Panc1 (cell line): Measurements from ENCODE around the gene RFTN1. TPM values are rescaled to one million over a fixed set of nuclear protein-coding genes. Genes with fewer than 3 reads are reported as not detected.

Experiments used
- ATAC-seq: fragments of 200-7000 bp; cut with Tn5 transposase; 2 replicates; pipeline ENCODE4 v1.9.1; 2020; ENCODE audit warnings: mild to moderate bottlenecking, moderate library complexity
- BruUV-seq: library from RNA; stranded (reverse); fragments of 400-500 nt; replicated peaks from 2 replicates; lab custom pipeline; 2021; lab: Mats Ljungman, UMichigan
- CTCF ChIA-PET: fragments of 300-600 bp; sonication (Branson Sonifier 250); formaldehyde crosslinking; loops from one replicate; lab custom pipeline; 2022; ENCODE audit warnings: antibody characterized with exemption; lab: Charles Lee
- POLR2A ChIA-PET: fragments of 300-600 bp; sonication (Branson Sonifier 250); formaldehyde crosslinking; loops from one replicate; lab custom pipeline; 2022; ENCODE audit warnings: antibody characterized with exemption; lab: Charles Lee
- DNase-seq: peaks from one replicate; pipeline ENCODE4 v3.0.0-alpha.2; 2010; ENCODE audit warnings: low read depth, low spot score
- H3K27ac ChIP-seq: 2 replicates; pipeline ENCODE4 v1.5.1; 2011; ENCODE audit warnings: mild to moderate bottlenecking, low read length, inconsistent platforms
- H3K27me3 ChIP-seq: fragments of 200-500 bp; sonication (Bioruptor generic); 2 replicates; pipeline ENCODE4 v1.6.0; 2014; ENCODE audit warnings: low read length, inconsistent platforms; ENCODE audit not compliant: control insufficient read depth, insufficient read depth
- H3K36me3 ChIP-seq: fragments of 200-500 bp; sonication (Bioruptor generic); 2 replicates; pipeline ENCODE4 v1.5.1; 2014; ENCODE audit warnings: inconsistent platforms, mild to moderate bottlenecking, low read length, moderate library complexity; ENCODE audit not compliant: control insufficient read depth, insufficient read depth
- H3K4me1 ChIP-seq: 2 replicates; pipeline ENCODE4 v1.5.1; 2011; ENCODE audit warnings: inconsistent platforms, mild to moderate bottlenecking, low read length, moderate library complexity; ENCODE audit not compliant: control insufficient read depth, insufficient read depth
- H3K4me3 ChIP-seq, 2 experiments: 2 replicates each; pipeline ENCODE4 v1.5.1; 2011 to 2012; ENCODE audit warnings: low read depth in 2 of 2, low read length in 2 of 2, mild to moderate bottlenecking in 2 of 2, inconsistent platforms in 1 of 2, moderate library complexity in 1 of 2
- H3K9me3 ChIP-seq: fragments of 200-500 bp; sonication (Bioruptor generic); 2 replicates; pipeline ENCODE4 v1.5.1; 2014; ENCODE audit warnings: low read depth, mild to moderate bottlenecking, inconsistent platforms, low read length, moderate library complexity; ENCODE audit not compliant: control insufficient read depth, insufficient read depth
- POLR2AphosphoS5 ChIP-seq: IDR thresholded peaks from 2 replicates; pipeline ENCODE4 v1.6.1; 2012; ENCODE audit warnings: mild to moderate bottlenecking, low read depth, low read length, moderate library complexity
- REST ChIP-seq, 2 experiments: IDR thresholded peaks; 2 replicates each; pipeline ENCODE4 v1.6.1; 2011 to 2012; ENCODE audit warnings: low read depth in 2 of 2, control low read depth in 1 of 2, low read length in 1 of 2, mild to moderate bottlenecking in 1 of 2, moderate library complexity in 1 of 2; ENCODE audit not compliant: insufficient read depth in 1 of 2
- SIN3A ChIP-seq: IDR thresholded peaks from 2 replicates; pipeline ENCODE4 v1.6.1; 2012; ENCODE audit warnings: low read depth, mild to moderate bottlenecking, low read length, moderate library complexity, borderline replicate concordance; ENCODE audit not compliant: insufficient read depth
- TCF7L2 ChIP-seq: IDR thresholded peaks from 2 replicates; pipeline ENCODE4 v1.6.1; 2011; ENCODE audit warnings: mild to moderate bottlenecking, low read depth, low read length, inconsistent platforms
- in situ Hi-C: cut with HindIII; loops from 2 replicates; pipeline ENCODE4 v1.10.0; 2016; ENCODE audit warnings: low sequenced_read_pairs, low pct_unique_long_range_greater_than_20kb
- intact Hi-C: fragments of 100-400 bp; cut with micrococcal nuclease; formaldehyde crosslinking; loops from one replicate; pipeline ENCODE4 v1.10.0; 2022; ENCODE audit not compliant: unreplicated experiment
- total RNA-seq: library from RNA; stranded (reverse); gene quantifications from one replicate; pipeline ENCODE4 v1.2.1, GENCODE V29; 2021; ENCODE audit not compliant: unreplicated experiment
- TF ChIP-seq, protein P1 (sequence below): fragments of 450-650 bp; IDR thresholded peaks from 2 replicates; pipeline ENCODE4 v1.5.1; 2017; ENCODE audit warnings: mild to moderate bottlenecking

Gene RFTN1
- total RNA-seq, 1 experiment from 2014 or later, result 0.90 TPM

DNA sequence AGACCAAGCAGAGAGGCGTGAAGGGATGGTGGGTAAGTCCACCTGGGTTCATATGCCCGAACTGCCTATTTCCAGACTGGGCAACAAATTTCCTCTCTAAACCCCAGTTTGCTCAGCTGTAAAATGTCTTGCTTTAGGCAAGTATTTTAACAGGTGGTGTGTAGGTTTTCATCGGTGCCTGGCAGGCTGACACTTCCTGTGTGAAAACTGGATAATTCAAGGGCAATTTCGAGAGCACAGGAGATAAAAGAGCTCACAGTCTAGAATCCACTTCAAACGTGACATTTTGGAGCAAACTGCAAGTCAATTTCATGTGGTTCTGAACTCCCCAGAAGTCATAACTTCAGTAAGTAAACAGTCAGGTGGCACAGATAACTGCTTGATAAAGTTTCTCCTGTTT, 136.3 kb downstream of the RFTN1 start:
- H3K4me1 ChIP-seq, result no peaks in the 10 kb centered on the region
- ChIA-PET POLR2A (no interaction called here), CTCF (no interaction called here)
- no peak overlapping the region for H3K4me3 ChIP-seq
- intact Hi-C loops, result no loop called here
- H3K9me3 ChIP-seq, result no peaks in the 10 kb centered on the region
- H3K36me3 ChIP-seq, result no peaks in the 10 kb centered on the region
- H3K27me3 ChIP-seq, result no peaks in the 10 kb centered on the region
- in situ Hi-C loops, result no loop called here
- ATAC-seq (no peak), DNase-seq (no peak)
- BruUV-seq, result no TSS peak
- TF ChIP-seq, protein P1, sequence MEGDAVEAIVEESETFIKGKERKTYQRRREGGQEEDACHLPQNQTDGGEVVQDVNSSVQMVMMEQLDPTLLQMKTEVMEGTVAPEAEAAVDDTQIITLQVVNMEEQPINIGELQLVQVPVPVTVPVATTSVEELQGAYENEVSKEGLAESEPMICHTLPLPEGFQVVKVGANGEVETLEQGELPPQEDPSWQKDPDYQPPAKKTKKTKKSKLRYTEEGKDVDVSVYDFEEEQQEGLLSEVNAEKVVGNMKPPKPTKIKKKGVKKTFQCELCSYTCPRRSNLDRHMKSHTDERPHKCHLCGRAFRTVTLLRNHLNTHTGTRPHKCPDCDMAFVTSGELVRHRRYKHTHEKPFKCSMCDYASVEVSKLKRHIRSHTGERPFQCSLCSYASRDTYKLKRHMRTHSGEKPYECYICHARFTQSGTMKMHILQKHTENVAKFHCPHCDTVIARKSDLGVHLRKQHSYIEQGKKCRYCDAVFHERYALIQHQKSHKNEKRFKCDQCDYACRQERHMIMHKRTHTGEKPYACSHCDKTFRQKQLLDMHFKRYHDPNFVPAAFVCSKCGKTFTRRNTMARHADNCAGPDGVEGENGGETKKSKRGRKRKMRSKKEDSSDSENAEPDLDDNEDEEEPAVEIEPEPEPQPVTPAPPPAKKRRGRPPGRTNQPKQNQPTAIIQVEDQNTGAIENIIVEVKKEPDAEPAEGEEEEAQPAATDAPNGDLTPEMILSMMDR, result no peak
- TF ChIP-seq SIN3A, result no peak
- no peak for TF ChIP-seq POLR2AphosphoS5
- no peak overlapping the region for H3K27ac ChIP-seq

DNA sequence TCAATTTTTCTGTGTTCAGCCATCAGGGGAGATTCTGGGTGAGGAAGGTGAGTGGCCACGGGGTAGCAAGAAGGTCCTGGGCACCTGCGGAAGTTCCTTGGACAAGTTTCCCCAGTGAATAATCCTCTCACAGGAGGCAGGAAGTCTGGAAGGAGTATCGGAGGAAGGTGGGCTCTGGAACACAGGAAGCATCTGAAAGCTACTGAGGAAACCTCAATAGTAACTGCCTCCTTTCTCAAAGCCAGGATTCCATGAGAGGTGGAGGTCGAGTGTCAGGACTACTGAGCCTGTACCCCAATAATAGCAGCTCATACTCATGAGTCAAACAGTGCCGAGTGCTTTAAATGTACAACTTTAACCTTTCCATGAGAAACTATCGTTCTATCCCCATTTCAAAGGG, 137.6 kb downstream of the RFTN1 start:
- in situ Hi-C loops, result no loop called here
- no TSS peak for BruUV-seq
- CTCF ChIA-PET, result no interaction called here

More for the DNA sequence above, 137.6 kb downstream of the RFTN1 start:
- Histone ChIP-seq H3K27me3 (no peaks in the 10 kb centered on the region), H3K27ac (no peak overlapping the region), H3K4me1 (no peaks in the 10 kb centered on the region), H3K4me3 (no peak overlapping the region), H3K9me3 (no peaks in the 10 kb centered on the region), H3K36me3 (no peaks in the 10 kb centered on the region)
- TF ChIP-seq TCF7L2 (no peak), SIN3A (no peak), REST (IDR thresholded peaks at IDR 0.05; ENCODE audit: insufficient read depth in 1 of 2, low read depth in 2 of 2, low read length in 1 of 2) (no peak)
- TF ChIP-seq, protein P1, result no peak
- ATAC-seq (no peak), DNase-seq (no peak)
- intact Hi-C loops, result no loop called here
- POLR2A ChIA-PET, result interaction anchor here (0.6 kb wide), 1 partner anchor 1397 kb away, joined by 4 read pairs; no protein-coding TSS in a partner anchor
